ENCODE data around the gene EPS15.
"Not testable (repeated sequence)": the region's sequence is repeated elsewhere in the genome, so short reads cannot be mapped to it uniquely, and the experiment has no call there.

Gene EPS15

GRCh38 chr1:51422367-51423072 is 96.5 kb downstream of the EPS15 start:
- no peak for DNase-seq

GRCh38 chr1:51421964-51422363 is 97.1 kb downstream of the EPS15 start:
- DNase-seq = peak; percentile 72

- no peak for DNase-seq
These were observed 98.0 kb downstream of the EPS15 start for GRCh38 chr1:51420867-51421627.

- no peak for DNase-seq
These were observed 100.6 kb downstream of the EPS15 start for GRCh38 chr1:51418384-51418959.

GRCh38 chr1:51417496-51418383 is 101.3 kb downstream of the EPS15 start:
- peak; percentile 26 for DNase-seq

- no peak for DNase-seq
These were observed 102.2 kb downstream of the EPS15 start for GRCh38 chr1:51416910-51417309.

GRCh38 chr1:51415963-51416362 is 103.1 kb downstream of the EPS15 start:
- peak; percentile 44 for DNase-seq

GRCh38 chr1:51414811-51415210 is 104.3 kb downstream of the EPS15 start:
- no peak for DNase-seq

GRCh38 chr1:51411820-51412219 is 107.2 kb downstream of the EPS15 start:
- not testable (repeated sequence) for DNase-seq

GRCh38 chr1:51410568-51411460 is 108.3 kb downstream of the EPS15 start:
- no peak for DNase-seq

GRCh38 chr1:51409755-51410541 is 109.1 kb downstream of the EPS15 start:
- DNase-seq = not testable (repeated sequence)

GRCh38 chr1:51392241-51392640 is 126.8 kb downstream of the EPS15 start:
- no peak for DNase-seq

- DNase-seq = not testable (repeated sequence)
These were observed 128.4 kb downstream of the EPS15 start for GRCh38 chr1:51390641-51391040.

GRCh38 chr1:51387288-51387687 is 131.8 kb downstream of the EPS15 start:
- not testable (repeated sequence) for DNase-seq

- not testable (repeated sequence) for DNase-seq
These were observed 132.8 kb downstream of the EPS15 start for GRCh38 chr1:51386259-51386658.

- no peak for DNase-seq
These were observed 133.3 kb downstream of the EPS15 start for GRCh38 chr1:51385776-51386175.

- DNase-seq = no peak
These were observed 137.1 kb downstream of the EPS15 start for GRCh38 chr1:51381964-51382363.

- no peak for DNase-seq
These were observed 138.1 kb downstream of the EPS15 start for GRCh38 chr1:51380936-51381335.

- DNase-seq = no peak
These were observed 140.2 kb downstream of the EPS15 start for GRCh38 chr1:51378871-51379270.

GRCh38 chr1:51373898-51374297 is 145.2 kb downstream of the EPS15 start:
- DNase-seq = no peak

GRCh38 chr1:51372561-51372960 is 146.5 kb downstream of the EPS15 start:
- DNase-seq = no peak

Data from NCI-H82 (cell line).